ENCODE data around the gene LYPD3. TPM values are rescaled to one million over a fixed set of nuclear protein-coding genes. Genes with fewer than 3 reads are reported as not detected.
"Not testable (repeated sequence)": the region's sequence is repeated elsewhere in the genome, so short reads cannot be mapped to it uniquely, and the experiment has no call there.

The LYPD3 gene
- total RNA-seq, 1 donor: 0.43 TPM

- peak; percentile 71 for DNase-seq (ENCODE audit: low read depth)
- H3K4me3 ChIP-seq (ENCODE audit: low read depth, low read length): no peak overlapping the region
- TF ChIP-seq CTCF (IDR thresholded peaks at IDR 0.05; ENCODE audit: insufficient read depth, low read depth, low read length): peak; percentile 94
These were observed 18.5 kb downstream of the LYPD3 start for GRCh38 chr19:43446746-43447489.

GRCh38 chr19:43445426-43445825, 20.0 kb downstream of the LYPD3 start:
- no peak for DNase-seq (ENCODE audit: low read depth)
- no peak for TF ChIP-seq CTCF (IDR thresholded peaks at IDR 0.05; ENCODE audit: insufficient read depth, low read depth, low read length)
- H3K4me3 ChIP-seq (ENCODE audit: low read depth, low read length): no peak overlapping the region

GRCh38 chr19:43444531-43445287, 20.7 kb downstream of the LYPD3 start:
- no peak for TF ChIP-seq CTCF (IDR thresholded peaks at IDR 0.05; ENCODE audit: insufficient read depth, low read depth, low read length)
- no peak for DNase-seq (ENCODE audit: low read depth)
- H3K4me3 ChIP-seq (ENCODE audit: low read depth, low read length): no peak overlapping the region

- not testable (repeated sequence) for DNase-seq (ENCODE audit: low read depth); H3K4me3 ChIP-seq (ENCODE audit: low read depth, low read length)
These were observed 21.3 kb downstream of the LYPD3 start for GRCh38 chr19:43444091-43444490.

GRCh38 chr19:43441716-43442115, 23.7 kb downstream of the LYPD3 start:
- TF ChIP-seq CTCF (IDR thresholded peaks at IDR 0.05; ENCODE audit: insufficient read depth, low read depth, low read length): no peak

GRCh38 chr19:43439709-43440063, 25.7 kb downstream of the LYPD3 start:
- no peak for DNase-seq (ENCODE audit: low read depth)
- no peak for TF ChIP-seq CTCF (IDR thresholded peaks at IDR 0.05; ENCODE audit: insufficient read depth, low read depth, low read length)
- H3K4me3 ChIP-seq (ENCODE audit: low read depth, low read length): no peak overlapping the region

More at GRCh38 chr19:43441716-43442115, 23.7 kb downstream of the LYPD3 start:
- no peak for DNase-seq (ENCODE audit: low read depth)
- no peak overlapping the region for H3K4me3 ChIP-seq (ENCODE audit: low read depth, low read length)

GRCh38 chr19:43439032-43439708, 26.2 kb downstream of the LYPD3 start:
- TF ChIP-seq CTCF (IDR thresholded peaks at IDR 0.05; ENCODE audit: insufficient read depth, low read depth, low read length): no peak
- H3K4me3 ChIP-seq (ENCODE audit: low read depth, low read length): no peak overlapping the region
- DNase-seq (ENCODE audit: low read depth): no peak
